DMS 273 (cell line): ENCODE data around the gene PMAIP1.

ENCODE experiments used
- DNase-seq: peaks from one replicate; lab custom pipeline; 2025; ENCODE audit not compliant: unreplicated experiment; lab: John Stamatoyannopoulos, UW

PMAIP1 gene

GRCh38 chr18:59911600-59911999 lies 11.8 kb downstream of the PMAIP1 start:
- no peak for DNase-seq

GRCh38 chr18:59912007-59912550 lies 12.3 kb downstream of the PMAIP1 start:
- DNase-seq = no peak

- peak; percentile 33 for DNase-seq
These were observed 15.8 kb downstream of the PMAIP1 start for GRCh38 chr18:59915606-59916005.

- DNase-seq = no peak
These were observed 16.9 kb downstream of the PMAIP1 start for GRCh38 chr18:59916746-59917145.

- DNase-seq = peak; percentile 24
These were observed 17.6 kb downstream of the PMAIP1 start for GRCh38 chr18:59917422-59917821.

- DNase-seq = peak; percentile 98
These were observed 18.5 kb downstream of the PMAIP1 start for GRCh38 chr18:59918320-59918755.

- DNase-seq = peak; percentile 62
These were observed 19.2 kb downstream of the PMAIP1 start for GRCh38 chr18:59918997-59919396.

- DNase-seq = peak; percentile 71
These were observed 21.6 kb downstream of the PMAIP1 start for GRCh38 chr18:59921384-59921891.

- no peak for DNase-seq
These were observed 23.9 kb downstream of the PMAIP1 start for GRCh38 chr18:59923539-59924196.

GRCh38 chr18:59926131-59926530 lies 26.3 kb downstream of the PMAIP1 start:
- no peak for DNase-seq

GRCh38 chr18:59927246-59927825 lies 27.5 kb downstream of the PMAIP1 start:
- DNase-seq = no peak

GRCh38 chr18:59928201-59928600 lies 28.4 kb downstream of the PMAIP1 start:
- DNase-seq = no peak

- no peak for DNase-seq
These were observed 30.0 kb downstream of the PMAIP1 start for GRCh38 chr18:59929621-59930295.

- DNase-seq = peak; percentile 19
These were observed 32.6 kb downstream of the PMAIP1 start for GRCh38 chr18:59932401-59932800.

- no peak for DNase-seq
These were observed 38.9 kb downstream of the PMAIP1 start for GRCh38 chr18:59938676-59939075.

GRCh38 chr18:59939127-59939526 lies 39.3 kb downstream of the PMAIP1 start:
- no peak for DNase-seq

GRCh38 chr18:59940068-59940467 lies 40.3 kb downstream of the PMAIP1 start:
- DNase-seq = no peak

GRCh38 chr18:59941331-59941730 lies 41.5 kb downstream of the PMAIP1 start:
- DNase-seq = no peak

GRCh38 chr18:59942601-59943000 lies 42.8 kb downstream of the PMAIP1 start:
- DNase-seq = no peak

GRCh38 chr18:59945544-59945943 lies 45.7 kb downstream of the PMAIP1 start:
- no peak for DNase-seq

GRCh38 chr18:59950215-59950944 lies 50.6 kb downstream of the PMAIP1 start:
- DNase-seq = no peak
